SIG-M5 (cell line): Measurements from ENCODE around the gene TMEM107.
A peak's percentile ranks its signal among the peaks of the same experiment; 100 is the strongest.

ENCODE experiments used
- DNase-seq: peaks from one replicate; lab custom pipeline; 2025; lab: John Stamatoyannopoulos, UW

TMEM107 gene

GRCh38 chr17:8162233-8162996 lies 13.8 kb downstream of the TMEM107 start, which contains the start of gene VAMP2:
VAMP2 (minus strand) TSS chr17:8162948; CDS start chr17:8162879, 69 bp downstream.
- DNase-seq = no peak

- DNase-seq = no peak
Measured at GRCh38 chr17:8161289-8162232, 14.6 kb downstream of the TMEM107 start.

GRCh38 chr17:8160741-8161221 lies 15.4 kb downstream of the TMEM107 start:
- DNase-seq = no peak

DNA sequence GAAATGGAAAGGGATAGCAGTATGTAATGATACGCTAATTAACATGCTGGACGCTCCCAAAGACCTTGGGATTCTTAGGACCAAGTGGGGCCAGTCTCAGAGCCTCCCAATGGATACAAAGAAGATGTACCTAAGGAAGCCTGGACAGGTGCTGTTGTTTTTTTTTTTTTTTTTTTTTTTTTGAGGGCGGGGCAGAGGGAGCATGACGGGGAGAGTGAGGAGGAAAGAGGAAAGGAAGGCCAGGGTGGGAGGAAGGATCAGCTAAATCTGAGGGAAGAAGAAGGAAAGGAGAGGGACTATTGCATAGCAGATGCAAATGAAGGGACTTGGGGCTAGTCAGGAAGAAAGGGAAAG lies 16.0 kb downstream of the TMEM107 start:
- DNase-seq = no peak

- DNase-seq = no peak
Measured at GRCh38 chr17:8159459-8160223, 16.5 kb downstream of the TMEM107 start.

- DNase-seq = no peak
Measured at GRCh38 chr17:8159032-8159400, 17.2 kb downstream of the TMEM107 start.

- peak; percentile 61 for DNase-seq
Measured at GRCh38 chr17:8158267-8159031, 17.7 kb downstream of the TMEM107 start.

GRCh38 chr17:8156246-8156992 lies 19.8 kb downstream of the TMEM107 start:
- DNase-seq = peak; percentile 98

GRCh38 chr17:8155996-8156245 lies 20.3 kb downstream of the TMEM107 start:
- DNase-seq = no peak

DNA sequence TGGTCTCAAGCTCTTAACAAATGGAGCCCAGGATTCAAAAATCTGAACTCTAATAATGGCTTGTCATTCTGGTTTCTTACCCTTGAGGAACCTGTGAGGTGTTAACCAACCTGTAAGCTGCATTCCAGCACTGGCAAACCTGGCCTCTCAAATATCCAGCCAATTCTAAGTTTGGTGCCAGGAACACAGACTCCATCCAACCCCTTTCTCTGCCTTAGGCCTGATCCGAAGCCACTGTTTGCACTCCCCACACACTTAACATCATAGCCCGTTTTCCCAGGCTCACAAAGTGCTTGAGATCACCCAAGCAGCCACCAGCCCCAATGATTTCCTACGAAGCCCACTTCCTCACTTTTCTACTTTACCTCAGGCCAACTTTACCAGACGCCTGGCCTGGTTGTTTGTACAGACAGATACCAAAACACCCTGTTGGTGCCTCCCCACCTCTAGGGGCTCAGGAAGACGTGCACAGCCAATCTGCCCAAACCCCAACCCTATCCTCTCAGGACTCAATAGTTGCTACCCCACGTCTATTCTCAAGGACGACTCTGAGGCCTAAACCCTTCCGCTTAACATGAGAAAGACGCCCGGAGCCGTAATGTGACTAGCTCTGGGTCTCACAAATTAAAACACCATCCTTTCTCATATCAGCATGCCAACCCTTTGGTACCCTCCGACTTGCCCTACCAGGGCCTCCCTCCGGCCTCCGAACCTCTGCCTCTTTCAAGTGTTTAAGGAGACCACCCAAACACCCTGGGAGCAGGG lies 20.8 kb downstream of the TMEM107 start:
- DNase-seq = no peak

- DNase-seq = no peak
Measured at GRCh38 chr17:8154608-8155155, 21.5 kb downstream of the TMEM107 start.

DNA sequence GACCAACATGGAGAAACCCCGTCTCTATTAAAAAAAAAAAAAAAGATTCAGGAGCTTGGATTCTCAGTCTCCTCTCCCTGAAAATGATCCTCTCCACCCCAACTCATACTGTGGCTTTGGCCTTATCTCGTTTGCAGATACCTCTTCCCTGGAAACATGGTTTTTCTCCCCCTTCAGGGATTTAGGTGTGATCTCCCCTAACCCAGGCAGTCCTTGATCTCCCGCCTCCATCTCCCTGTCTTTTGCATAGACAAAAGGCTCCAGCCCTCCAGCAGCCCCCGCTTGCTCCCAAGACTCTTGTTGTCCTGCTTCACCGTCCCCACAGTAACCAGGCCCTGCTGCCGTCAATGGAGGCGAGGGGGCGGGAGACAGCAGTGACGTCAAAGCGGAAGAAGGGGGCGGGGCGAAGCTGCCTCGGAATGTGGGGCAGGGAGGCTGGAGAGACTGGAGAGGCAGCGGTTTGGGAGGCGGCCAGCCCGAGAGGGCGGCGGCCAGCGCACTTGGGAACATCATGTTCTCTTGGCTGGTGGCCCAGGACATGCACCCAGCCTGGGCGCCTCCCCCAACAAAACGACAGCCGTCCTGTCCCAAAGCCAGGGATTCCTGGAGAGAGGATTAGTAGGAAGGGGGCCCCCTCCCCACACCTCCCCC lies 22.1 kb downstream of the TMEM107 start:
- DNase-seq = no peak

DNA sequence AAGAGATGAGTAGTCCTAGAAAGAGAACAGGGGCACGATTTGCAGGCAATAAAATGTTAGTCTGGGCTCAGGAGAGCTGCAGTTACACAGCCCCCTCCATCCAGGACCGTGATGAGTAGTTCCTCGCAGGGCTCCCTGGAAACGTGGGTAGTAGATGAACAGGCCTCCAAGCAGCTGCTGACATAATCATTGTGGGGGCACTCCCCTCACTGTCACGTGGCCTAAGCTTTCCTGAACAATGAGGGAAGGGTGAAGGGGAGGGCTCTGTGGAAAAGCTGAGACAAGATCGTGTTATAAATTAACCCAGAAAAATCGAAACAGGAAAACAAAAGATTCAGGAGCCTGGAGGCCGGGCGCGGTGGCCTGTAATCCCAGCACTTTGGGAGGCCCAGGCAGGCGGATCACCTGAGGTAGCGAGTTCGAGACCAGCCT lies 22.6 kb downstream of the TMEM107 start:
- no peak for DNase-seq

DNA sequence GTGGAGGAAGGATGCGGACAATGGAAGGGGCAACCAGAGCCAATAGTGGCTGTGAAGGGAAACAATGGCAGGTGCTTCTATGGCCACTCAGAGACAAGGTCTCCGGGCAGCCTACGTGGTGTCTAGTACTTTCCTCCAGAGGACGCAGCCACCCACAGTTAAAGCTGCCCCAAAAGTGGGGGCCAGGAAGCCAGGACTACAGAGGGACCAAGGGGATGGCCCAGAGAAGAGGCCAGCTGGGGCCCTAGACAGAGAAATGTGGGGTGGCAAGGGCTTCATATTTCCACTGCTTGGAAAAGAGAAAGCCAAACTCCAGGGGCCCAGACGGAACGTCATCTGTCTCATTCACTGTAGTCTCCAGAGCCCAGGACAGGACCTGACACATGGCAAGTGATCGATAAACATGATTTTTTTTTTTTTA lies 23.1 kb downstream of the TMEM107 start:
- no peak for DNase-seq

DNA sequence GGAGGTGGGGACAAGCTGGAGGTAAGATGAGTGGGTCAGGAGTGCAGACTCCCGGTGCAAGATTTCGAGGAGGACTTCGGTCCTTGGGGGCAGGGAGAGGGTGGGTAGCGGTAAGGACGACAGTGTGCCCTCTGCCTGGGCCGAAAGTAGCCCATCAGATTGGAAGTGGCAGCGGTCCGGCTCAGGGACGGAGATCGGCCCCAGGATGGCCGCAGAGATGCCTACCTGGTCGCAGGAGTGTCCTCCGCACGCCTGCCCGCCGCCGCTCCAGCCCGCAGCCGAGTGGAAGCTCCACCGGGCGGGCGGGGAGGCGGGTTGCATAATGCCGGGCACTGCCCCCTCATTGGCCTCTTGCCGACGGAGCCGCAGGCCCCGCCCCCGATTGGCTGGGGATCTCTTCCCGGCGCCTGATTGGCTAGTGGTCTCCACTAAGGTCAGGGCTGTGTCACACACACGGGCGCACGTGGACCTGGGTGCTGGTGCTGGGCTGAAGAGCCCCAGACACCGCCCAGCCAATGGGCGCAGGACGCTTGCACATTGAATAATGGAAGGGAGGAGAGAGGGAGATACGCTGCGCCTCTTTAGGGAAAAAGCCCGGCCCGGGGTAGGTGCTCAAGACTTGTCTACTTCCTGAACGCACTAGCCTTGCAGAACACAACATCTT lies 23.9 kb downstream of the TMEM107 start, which contains the start of gene PER1:
Gene PER1, minus strand, starts transcription at position 293 of the 664 bp plus-strand sequence. CDS start 1,698 bp downstream, outside the sequence.
- DNase-seq = peak; percentile 66

DNA sequence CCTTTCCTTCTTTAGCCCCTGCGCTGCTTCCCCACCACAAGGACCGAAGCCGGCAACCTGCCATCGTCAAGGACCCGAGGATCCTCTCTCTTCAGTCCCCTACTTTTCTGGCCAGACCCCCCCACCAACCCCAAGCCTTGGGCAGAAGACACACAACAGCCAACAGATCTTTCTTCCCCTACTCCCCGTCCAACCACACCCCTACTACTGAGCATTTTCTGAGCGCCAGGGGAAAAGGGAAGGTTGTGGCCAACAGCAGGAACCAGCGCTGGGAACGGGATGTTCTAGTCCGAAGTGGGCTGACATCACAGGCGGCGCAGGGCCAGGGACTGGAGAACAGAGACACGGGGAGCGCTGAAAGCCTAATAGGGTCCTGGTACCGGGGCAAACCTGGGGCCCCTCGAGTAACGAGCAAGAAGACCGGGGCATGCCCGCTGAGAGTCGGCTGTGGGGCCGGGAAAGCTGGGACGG lies 24.5 kb downstream of the TMEM107 start:
- DNase-seq = no peak

GRCh38 chr17:8151120-8151640 lies 25.0 kb downstream of the TMEM107 start:
- no peak for DNase-seq
